Testis (tissue), 3 donors: Measurements from ENCODE around the gene RGS6. TPM values are rescaled to one million over a fixed set of nuclear protein-coding genes. Genes with fewer than 3 reads are reported as not detected.

Source experiments
- DNase-seq: peaks from one replicate; pipeline ENCODE4 v3.0.0-alpha.2; 2019
- H3K27ac ChIP-seq, 2 donors: fragments of 200-600 bp; sonication (generic); one replicate each; pipeline ENCODE4 v1.5.1; 2019
- H3K27me3 ChIP-seq: fragments of 200-600 bp; sonication (generic); one replicate; pipeline ENCODE4 v1.5.1; 2019
- H3K36me3 ChIP-seq: fragments of 200-600 bp; sonication (generic); one replicate; pipeline ENCODE4 v1.5.1; 2017; ENCODE audit warnings: low read depth; ENCODE audit errors: missing control alignments
- H3K4me1 ChIP-seq: fragments of 200-600 bp; sonication (generic); one replicate; pipeline ENCODE4 v1.5.1; 2019
- H3K4me3 ChIP-seq, 2 donors: fragments of 200-600 bp; sonication (generic); one replicate each; pipeline ENCODE4 v1.5.1; 2017 to 2019
- H3K9me3 ChIP-seq: fragments of 200-600 bp; sonication (generic); one replicate; pipeline ENCODE4 v1.5.1; 2017
- CTCF ChIP-seq, 3 experiments: fragments of 450-650 bp in 2 of 3; fragments of 200-600 bp in 1 of 3; sonication (generic) in 1 of 3; IDR thresholded peaks; one replicate each; pipeline ENCODE4 v1.5.1; 2016 to 2019; ENCODE audit warnings: antibody characterized with exemption in 3 of 3, mild to moderate bottlenecking in 2 of 3, moderate library complexity in 1 of 3
- POLR2A ChIP-seq: fragments of 450-650 bp; IDR thresholded peaks from one replicate; pipeline ENCODE4 v1.6.1; 2017; ENCODE audit warnings: antibody characterized with exemption, mild to moderate bottlenecking, moderate library complexity
- WGBS, 2 donors: methylation state at CpG; one replicate each; pipeline ENCODE4 v1.1.5; 2018; 5-methylcytosine and 5-hydroxymethylcytosine counted together
- intact Hi-C: fragments of 100-400 bp; cut with DNase I; formaldehyde crosslinking; loops from one replicate; pipeline ENCODE4 v1.15.1; 2023; ENCODE audit warnings: low total_unique reads
- polyA plus RNA-seq: library from polyadenylated mRNA; stranded (reverse); fragments of 350-450 nt; fragmentation: Illumina TruSeq; extraction: RNeasy Lipid Tissue Mini Kit (QIAGEN cat#74804); gene quantifications from one replicate; pipeline ENCODE4 v1.2.3, GENCODE V29; 2014; ENCODE audit warnings: low read depth, low replicate concordance; ENCODE audit not compliant: insufficient read depth
- total RNA-seq, 2 donors: library from RNA; depleted of rRNA; stranded (reverse); fragments of >200 nt; gene quantifications; one replicate each; pipeline ENCODE4 v1.2.3, GENCODE V29; 2016

Gene RGS6
- total and polyA plus RNA-seq, 3 donors from 2014 or later = 6.3 to 21.3 (median 16.0) TPM

DNA sequence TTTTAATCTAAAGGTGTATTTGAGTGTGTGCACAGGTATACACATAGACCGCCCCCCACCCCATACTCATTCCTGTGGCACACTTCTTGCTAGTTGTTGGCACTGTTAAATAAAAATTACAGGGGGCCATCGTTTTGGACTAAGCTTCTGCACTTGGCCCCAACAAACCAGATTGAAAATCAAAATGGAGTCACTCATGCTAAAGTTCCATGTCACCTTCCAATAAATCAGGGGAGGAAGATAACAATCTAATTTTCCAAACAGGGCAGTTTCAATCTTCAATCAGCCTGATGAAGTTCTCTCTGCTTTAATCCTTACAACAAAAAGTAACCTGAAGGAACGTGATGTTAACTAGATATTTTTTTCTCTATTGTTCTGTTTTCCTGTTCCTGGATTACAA lies 78.2 kb downstream of the RGS6 start:
- Histone ChIP-seq H3K27ac (no peak overlapping the region), H3K27me3 (no peaks in the 10 kb centered on the region), H3K4me1 (no peaks in the 10 kb centered on the region), H3K36me3 (no peaks in the 10 kb centered on the region), H3K9me3 (no peaks in the 10 kb centered on the region), H3K4me3 (no peak overlapping the region)
- 73 to 78% methylated on average over 3 of the region's 3 CpGs for WGBS, 2 donors
- no peak for TF ChIP-seq POLR2A
- TF ChIP-seq CTCF (IDR thresholded peaks at IDR 0.05) = no peak
- DNase-seq = no peak
- intact Hi-C loops = no loop called here

DNA sequence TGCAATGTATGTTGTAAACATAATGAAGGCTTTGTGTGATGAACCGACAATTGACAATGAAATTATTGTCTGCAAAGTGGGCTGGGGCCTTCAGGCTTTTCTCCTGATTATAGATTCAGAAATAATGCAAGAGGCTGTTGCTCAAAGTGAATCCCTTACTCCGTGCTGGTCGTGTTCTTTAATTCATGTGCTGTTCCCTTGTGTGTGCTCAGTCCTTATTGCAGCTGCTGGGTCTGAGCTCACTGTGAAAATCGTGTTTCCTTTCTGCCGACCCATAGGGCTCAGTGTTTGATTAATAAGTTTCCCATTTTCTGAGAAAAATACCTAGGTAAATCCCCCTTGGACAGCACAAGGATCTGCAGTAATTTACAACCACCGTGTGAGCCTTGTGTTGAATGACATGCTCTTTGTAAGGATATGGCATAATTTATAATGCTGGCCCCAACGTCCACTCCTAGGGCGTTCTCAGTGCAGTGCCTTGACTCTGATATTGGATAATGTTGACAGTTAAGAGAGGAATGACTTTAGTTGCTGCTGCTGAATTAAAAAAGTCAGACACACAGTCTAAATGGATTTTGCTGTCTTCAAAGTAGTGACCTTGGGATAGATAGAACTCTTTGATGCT lies 81.6 kb downstream of the RGS6 start:
- Histone ChIP-seq H3K27me3 (no peaks in the 10 kb centered on the region), H3K4me1 (no peaks in the 10 kb centered on the region), H3K4me3 (no peak overlapping the region), H3K27ac (no peak overlapping the region), H3K36me3 (no peaks in the 10 kb centered on the region), H3K9me3 (no peaks in the 10 kb centered on the region)
- intact Hi-C loops = no loop called here
- WGBS, 2 donors = 59 to 69% methylated on average over 8 of the region's 8 CpGs
- TF ChIP-seq POLR2A (no peak), CTCF (IDR thresholded peaks at IDR 0.05) (no peak)
- DNase-seq = no peak

GRCh38 chr14:72014486-72014885 lies 82.3 kb downstream of the RGS6 start:
- no peak for TF ChIP-seq CTCF (IDR thresholded peaks at IDR 0.05)
- no peak for TF ChIP-seq POLR2A
- DNase-seq = no peak
- Histone ChIP-seq H3K9me3 (no peaks in the 10 kb centered on the region), H3K36me3 (no peaks in the 10 kb centered on the region), H3K4me3 (no peak overlapping the region), H3K4me1 (no peaks in the 10 kb centered on the region), H3K27ac (no peak overlapping the region), H3K27me3 (no peaks in the 10 kb centered on the region)
- intact Hi-C loops = no loop called here
- WGBS, 2 donors = 66 to 79% methylated on average over 5 of the region's 5 CpGs

DNA sequence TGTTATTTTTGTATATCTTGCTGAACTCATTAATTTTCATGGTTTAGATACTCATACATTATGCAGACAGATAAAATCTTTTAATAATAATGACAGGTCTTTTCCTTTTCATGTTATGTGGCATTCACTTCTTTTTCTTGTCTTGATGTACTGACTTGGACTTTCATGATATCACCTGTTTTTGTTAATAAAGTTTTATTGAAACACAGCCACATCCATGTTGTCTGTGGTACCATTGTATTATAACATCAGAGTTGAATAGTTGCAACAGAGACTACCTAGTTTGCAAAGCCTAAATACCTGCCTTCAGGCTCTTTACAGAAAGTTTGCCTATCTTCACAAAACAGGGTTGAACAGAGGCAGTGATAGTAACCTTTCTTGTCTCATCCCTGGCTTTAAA lies 85.1 kb downstream of the RGS6 start:
- H3K4me1 ChIP-seq = no peaks in the 10 kb centered on the region
- no peaks in the 10 kb centered on the region for H3K9me3 ChIP-seq
- no peak overlapping the region for H3K27ac ChIP-seq
- no peaks in the 10 kb centered on the region for H3K27me3 ChIP-seq
- no peaks in the 10 kb centered on the region for H3K36me3 ChIP-seq
- no peak overlapping the region for H3K4me3 ChIP-seq
- DNase-seq = no peak
- intact Hi-C loops = no loop called here
- TF ChIP-seq POLR2A (no peak), CTCF (IDR thresholded peaks at IDR 0.05) (no peak)
